Measurements from ENCODE around the gene CCHCR1. TPM values are rescaled to one million over a fixed set of nuclear protein-coding genes. Genes with fewer than 3 reads are reported as not detected.

Gene CCHCR1
- total and polyA plus RNA-seq, 2 of the 8 experiments (the other 6 are each of a cell fraction or from before 2014, with no cell fraction given), result 20.9 to 38.0 TPM

GRCh38 chr6:31120151-31120915, 37.3 kb downstream of the CCHCR1 start, which contains the start of gene CDSN (continued):
- TF ChIP-seq JUND (IDR thresholded peaks at IDR 0.05; ENCODE audit: low read length) (no peak), TAF1 (IDR thresholded peaks at IDR 0.05; ENCODE audit: low read depth, low read length) (no peak), BACH1 (IDR thresholded peaks at IDR 0.05; ENCODE audit: low read length) (no peak), SRF (IDR thresholded peaks at IDR 0.05; ENCODE audit: low read depth, low read length) (no peak), TBP (IDR thresholded peaks at IDR 0.05; ENCODE audit: low read depth, low read length) (no peak), RXRA (IDR thresholded peaks at IDR 0.05; ENCODE audit: insufficient read depth, low read depth, low read length) (no peak), SP1 (IDR thresholded peaks at IDR 0.05; ENCODE audit: low read depth, low read length) (no peak), POLR2AphosphoS5 (IDR thresholded peaks at IDR 0.05; ENCODE audit: low read depth, low read length) (no peak), CHD7 (IDR thresholded peaks at IDR 0.05; ENCODE audit: insufficient replicate concordance, low read length) (no peak), SIN3A (conservative IDR thresholded peaks at IDR 0.05 in 1 of 2, IDR thresholded peaks at IDR 0.05 in 1 of 2; ENCODE audit: low read depth in 1 of 2, low read length in 2 of 2) (no peak)
